Activated T-cell treated with anti-CD3 and anti-CD28 coated beads for 24 hours (primary cell): ENCODE results near the gene FSIP2.

Source experiments
- DNase-seq: peaks from one replicate; pipeline ENCODE4 v3.0.0-alpha.2; 2020; ENCODE audit warnings: low read depth

Gene FSIP2

GRCh38 chr2:185738679-185739472, at the start of gene FSIP2:
TSS of gene FSIP2 (plus strand) at chr2:185738804. CDS start at chr2:185738895, 91 bp downstream.
- peak; percentile 1 for DNase-seq

GRCh38 chr2:185689906-185690539, 48.6 kb upstream of the FSIP2 start:
- DNase-seq = no peak

- no peak for DNase-seq
Measured at GRCh38 chr2:185695711-185696235, 42.8 kb upstream of the FSIP2 start.

GRCh38 chr2:185700883-185701282, 37.7 kb upstream of the FSIP2 start:
- no peak for DNase-seq

- DNase-seq = no peak
Measured at GRCh38 chr2:185734658-185735057, 3.9 kb upstream of the FSIP2 start.

- DNase-seq = no peak
Measured at GRCh38 chr2:185736210-185736609, 2.4 kb upstream of the FSIP2 start.

GRCh38 chr2:185745864-185746859, 7.6 kb downstream of the FSIP2 start:
- no peak for DNase-seq

- DNase-seq = no peak
Measured at GRCh38 chr2:185757356-185757755, 18.8 kb downstream of the FSIP2 start.

- no peak for DNase-seq
Measured at GRCh38 chr2:185771396-185771795, 32.8 kb downstream of the FSIP2 start.

- DNase-seq = no peak
Measured at GRCh38 chr2:185780890-185781289, 42.3 kb downstream of the FSIP2 start.

GRCh38 chr2:185782223-185782769, 43.7 kb downstream of the FSIP2 start:
- DNase-seq = no peak

- no peak for DNase-seq
Measured at GRCh38 chr2:185785156-185785555, 46.6 kb downstream of the FSIP2 start.

GRCh38 chr2:185785851-185786473, 47.4 kb downstream of the FSIP2 start:
- DNase-seq = no peak

GRCh38 chr2:185787227-185788145, 48.9 kb downstream of the FSIP2 start:
- DNase-seq = no peak

- DNase-seq = no peak
Measured at GRCh38 chr2:185790361-185790760, 51.8 kb downstream of the FSIP2 start.

GRCh38 chr2:185793532-185794345, 55.1 kb downstream of the FSIP2 start:
- no peak for DNase-seq

GRCh38 chr2:185796758-185797157, 58.2 kb downstream of the FSIP2 start:
- no peak for DNase-seq

- no peak for DNase-seq
Measured at GRCh38 chr2:185802926-185803325, 64.3 kb downstream of the FSIP2 start.

GRCh38 chr2:185806783-185807182, 68.2 kb downstream of the FSIP2 start:
- DNase-seq = no peak
